OCI-M2 (cell line): ENCODE measurements around the gene HMGN1.
"Not testable (repeated sequence)": the region's sequence is repeated elsewhere in the genome, so short reads cannot be mapped to it uniquely, and the experiment has no call there.

ENCODE experiments used
- DNase-seq: peaks from one replicate; lab custom pipeline; 2025; ENCODE audit not compliant: unreplicated experiment; lab: John Stamatoyannopoulos, UW

Gene HMGN1

DNA sequence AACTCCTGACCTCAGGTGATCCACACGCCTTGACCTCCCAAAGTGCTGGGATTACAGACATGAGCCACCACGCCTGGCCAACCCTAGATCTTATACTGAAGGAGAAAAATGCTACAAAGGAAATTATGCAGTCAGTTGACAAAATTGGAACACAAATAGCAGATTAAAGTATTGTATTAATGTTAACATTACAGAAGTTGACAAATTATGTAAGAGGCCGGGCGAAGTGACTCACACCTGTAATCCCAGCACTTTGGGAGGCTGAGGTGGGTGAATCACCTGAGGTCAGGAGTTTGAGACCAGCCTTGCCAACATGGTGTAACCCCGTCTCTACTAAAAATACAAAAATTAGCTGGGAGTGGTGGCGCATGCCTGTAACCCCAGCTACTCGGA is 21.0 kb upstream of the HMGN1 start:
- DNase-seq: not testable (repeated sequence)

- no peak for DNase-seq
Measured at GRCh38 chr21:39367783-39368182, 18.9 kb upstream of the HMGN1 start.

GRCh38 chr21:39366563-39366962 is 17.7 kb upstream of the HMGN1 start:
- DNase-seq: no peak

- DNase-seq: no peak
Measured at GRCh38 chr21:39364949-39365348, 16.1 kb upstream of the HMGN1 start.

DNA sequence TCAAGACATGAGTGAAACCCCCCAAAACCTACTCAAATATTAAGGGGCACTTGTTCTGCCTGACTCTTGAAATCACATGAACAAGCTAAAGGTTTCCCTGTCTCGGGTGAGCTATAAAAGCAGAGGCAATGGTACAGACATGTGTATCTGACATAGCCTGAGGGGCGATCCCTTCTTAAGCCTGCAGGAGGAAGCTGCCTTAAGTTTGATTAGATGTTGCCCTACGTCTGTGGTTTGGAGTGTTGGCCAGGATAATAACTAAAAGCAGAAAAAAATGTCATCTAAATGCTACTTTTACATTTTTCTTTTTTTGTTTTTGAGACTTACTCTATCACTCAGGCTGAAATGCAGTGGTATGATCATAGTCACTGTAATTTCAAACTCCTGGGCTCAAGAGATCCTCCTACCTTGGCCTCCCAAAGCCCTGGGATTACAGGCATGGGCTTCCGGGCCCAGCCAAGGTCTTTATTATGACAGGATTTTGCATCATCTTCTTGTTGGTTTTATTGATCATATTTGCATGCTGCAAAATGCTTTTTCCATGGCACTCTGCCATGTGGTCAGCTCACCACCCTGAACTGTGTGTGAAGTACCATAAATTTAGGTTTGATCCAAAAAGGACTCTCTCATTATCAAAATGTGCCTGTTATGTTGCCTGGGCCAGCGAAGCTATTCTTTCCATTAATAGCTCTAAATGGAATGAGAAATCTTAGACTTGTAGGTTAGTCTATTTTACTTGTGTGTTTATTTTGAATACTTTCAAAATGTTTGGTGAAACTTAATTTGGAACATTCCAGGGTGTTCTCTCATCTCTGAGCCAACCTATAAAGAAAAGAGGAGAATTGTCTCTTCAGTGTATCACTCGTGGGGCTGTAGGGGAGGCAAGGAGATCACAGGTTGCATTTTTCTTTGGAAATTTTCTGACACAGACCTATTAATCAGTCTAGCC is 15.0 kb upstream of the HMGN1 start:
- DNase-seq: peak; percentile 98

DNA sequence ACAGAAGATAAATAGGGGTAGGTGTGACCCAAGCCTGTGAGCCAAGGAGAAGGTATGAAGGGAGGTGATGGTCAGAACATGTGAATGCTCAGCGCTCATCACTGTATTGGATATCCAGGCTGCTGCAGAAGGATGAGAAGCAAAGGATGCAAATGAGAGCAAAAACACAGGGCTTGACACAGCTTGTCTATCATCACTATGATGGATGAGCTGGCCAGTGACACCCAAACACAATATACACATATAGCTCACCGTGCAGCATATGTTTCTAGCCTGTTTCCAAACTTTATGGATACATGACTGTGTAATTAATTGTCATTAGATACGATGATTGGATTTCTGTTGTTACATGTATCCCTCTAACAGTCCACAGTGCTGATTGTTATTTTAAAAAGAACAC is 13.8 kb upstream of the HMGN1 start:
- DNase-seq: no peak

GRCh38 chr21:39359382-39359781 is 10.5 kb upstream of the HMGN1 start:
- no peak for DNase-seq

DNA sequence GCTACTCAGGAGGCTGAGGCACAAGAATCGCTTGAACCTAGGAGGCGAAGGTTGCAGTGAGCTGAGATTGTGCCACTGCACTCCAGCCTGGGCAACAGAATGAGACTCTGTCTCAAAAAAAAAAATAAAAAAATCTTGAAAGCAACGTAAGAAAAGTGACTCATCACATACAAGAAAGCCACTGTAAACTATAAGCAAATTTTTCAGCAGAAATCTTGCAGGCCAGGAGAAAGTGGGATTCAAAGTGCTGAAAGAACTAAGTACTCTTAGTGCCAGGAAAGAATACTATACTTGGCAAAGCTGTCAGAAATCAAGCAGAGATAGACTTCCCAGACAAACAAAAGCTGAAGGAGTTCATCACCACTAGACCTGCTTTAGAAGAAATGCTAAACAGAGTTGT is 4.4 kb upstream of the HMGN1 start:
- DNase-seq: no peak

DNA sequence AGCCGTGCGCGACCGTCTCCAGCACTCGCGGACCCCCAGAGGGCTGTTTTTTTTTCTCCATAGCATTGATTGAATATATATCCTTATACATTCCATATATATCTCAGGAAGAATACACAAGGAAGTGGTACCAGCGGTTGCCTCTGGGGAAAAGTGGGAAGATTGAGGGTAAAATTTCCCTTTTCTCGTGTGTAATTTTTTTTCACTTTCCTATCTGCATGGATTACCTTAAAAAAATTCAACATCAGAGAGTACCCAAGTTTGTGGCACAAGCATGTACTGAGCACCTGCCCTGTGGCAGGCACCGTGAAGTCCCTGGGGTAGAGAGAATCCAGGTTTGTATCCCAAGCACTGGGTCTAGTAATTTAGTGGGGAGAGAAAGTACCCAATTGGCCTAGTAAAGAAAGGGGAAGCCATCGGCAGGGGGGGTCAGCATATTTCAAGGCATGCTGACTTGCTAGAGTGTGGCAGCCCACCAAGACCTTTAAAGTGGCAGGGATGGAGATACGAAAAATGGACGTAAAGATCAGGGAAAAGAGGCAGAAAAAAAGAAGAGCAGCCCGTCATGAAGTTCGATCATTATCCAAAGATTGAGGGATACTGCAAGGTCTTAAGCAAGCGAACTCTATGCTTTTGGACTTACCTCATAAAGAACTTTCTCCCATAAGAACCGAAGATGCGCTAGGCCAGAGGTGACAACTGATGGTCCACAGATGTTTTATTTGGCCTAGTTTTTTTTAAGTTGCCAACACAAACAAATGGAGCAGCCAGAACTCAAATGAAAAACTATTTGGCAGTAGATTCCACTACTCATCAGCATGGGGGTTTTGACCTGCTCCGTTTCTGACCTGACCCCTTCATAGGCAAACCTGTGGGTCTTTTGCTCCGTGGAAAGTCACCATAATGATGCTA is 1.5 kb upstream of the HMGN1 start:
- peak; percentile 70 for DNase-seq

DNA sequence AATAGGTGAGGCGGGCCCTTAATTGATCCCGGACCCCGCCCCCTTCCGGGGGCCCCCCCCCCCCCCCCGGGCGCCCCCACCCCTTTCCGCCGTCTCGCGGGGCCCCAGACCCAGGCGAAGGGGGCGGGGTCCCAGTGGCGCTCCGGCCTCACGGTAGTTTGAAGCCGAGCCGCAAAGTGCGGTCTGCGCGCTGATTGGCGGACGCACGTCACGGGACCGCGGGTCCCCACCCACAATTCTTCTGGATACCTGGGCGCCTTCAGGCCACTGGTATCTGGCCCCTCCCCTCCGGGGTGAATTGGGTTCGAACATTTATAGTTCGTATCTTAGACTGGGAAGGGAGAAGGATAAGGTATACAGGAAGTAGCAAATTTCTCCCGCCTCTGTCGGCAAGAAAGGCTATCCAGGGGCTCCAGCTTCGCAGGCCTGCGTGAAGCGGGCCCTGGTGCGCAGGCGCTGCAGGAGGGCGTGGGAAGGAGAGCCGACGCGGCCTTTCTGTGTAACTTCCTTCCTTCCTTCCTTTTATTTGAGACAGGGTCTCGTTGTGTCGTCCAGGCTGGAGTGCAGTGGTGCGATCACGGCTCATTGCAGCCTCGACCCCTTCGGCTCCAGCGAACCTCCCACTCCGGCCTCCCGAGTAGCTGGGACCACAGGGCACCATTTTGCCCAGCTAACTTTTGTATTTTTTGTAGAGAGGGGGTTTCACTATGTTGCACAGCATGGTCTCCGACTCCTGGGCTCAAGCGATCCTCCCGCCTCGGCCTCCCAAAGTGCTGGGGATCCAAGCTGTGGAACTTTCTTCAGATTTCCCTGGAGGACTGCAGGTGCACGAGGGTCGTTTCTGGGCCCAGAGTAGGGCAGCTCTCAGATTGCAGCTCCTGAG is 564 bp upstream of the HMGN1 start:
- DNase-seq: peak; percentile 99

- DNase-seq: no peak
Measured at GRCh38 chr21:39348040-39348354, 891 bp downstream of the HMGN1 start.

GRCh38 chr21:39347537-39347936 is 1.4 kb downstream of the HMGN1 start:
- DNase-seq: no peak

DNA sequence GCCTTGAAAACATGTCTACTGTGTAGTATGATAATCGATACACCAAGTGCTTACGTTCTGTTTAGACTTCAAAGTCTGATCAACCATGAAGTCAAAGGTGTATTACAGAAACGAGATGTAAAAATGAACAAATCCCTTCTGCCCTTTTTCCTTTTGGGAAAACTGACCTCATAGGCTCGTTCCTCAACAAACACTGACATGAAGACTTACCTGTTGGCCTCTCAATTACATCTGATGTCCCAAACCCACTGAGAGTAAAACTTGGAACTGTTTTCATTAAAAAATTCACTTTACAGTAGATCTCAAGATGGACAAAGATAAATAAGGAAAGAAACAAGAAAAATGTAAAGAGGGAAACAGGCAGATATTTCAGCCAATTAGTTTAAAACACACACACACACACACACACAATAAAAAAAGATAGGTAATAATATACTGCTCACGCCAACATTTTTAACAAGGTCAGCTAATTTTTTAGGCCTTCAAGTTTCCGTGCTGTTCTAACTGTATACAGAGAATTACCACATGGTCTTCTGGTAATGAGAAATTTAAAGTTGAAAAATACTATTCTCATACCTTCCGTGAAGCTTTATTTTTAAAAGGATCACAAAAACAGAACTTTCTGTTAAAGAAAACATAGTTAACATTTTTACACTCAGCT is 2.1 kb downstream of the HMGN1 start:
- no peak for DNase-seq

DNA sequence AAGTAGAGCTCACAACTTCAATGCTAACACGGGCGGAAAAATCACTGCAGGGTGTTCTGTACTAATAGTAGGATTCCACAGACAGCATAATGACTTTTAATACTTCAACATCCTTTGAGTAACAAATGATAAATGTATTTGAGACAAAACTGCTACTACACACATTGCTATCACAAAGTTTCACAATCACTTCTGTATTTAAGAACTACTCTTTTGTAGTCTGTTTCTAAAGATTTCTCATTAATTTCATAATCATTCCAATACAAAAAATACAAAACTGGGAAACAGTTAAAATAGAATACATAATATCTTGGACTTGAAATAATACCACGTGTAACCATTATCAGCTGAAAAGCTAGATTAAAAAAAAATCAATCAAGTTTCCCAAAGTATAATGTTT is 2.7 kb downstream of the HMGN1 start:
- DNase-seq: no peak

DNA sequence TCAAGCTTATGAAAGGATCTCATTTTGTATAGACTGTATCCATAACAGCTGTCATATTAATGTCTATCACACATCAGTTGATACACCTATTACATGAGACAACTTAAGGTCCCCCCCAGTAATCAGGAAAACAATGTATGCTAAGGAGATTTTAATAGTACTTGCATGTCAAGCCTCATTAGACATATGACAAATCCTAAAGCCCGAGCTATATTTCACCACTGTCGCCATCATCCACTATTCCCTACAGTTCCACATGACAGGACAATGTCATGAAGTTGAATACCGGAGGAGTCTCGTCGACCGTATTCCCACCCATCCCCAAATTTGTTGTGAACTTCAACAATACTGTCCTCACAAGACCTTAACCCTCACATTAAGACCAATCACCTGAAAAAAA is 3.4 kb downstream of the HMGN1 start:
- DNase-seq: no peak

- DNase-seq: no peak
Measured at GRCh38 chr21:39344848-39345247, 4.0 kb downstream of the HMGN1 start.

DNA sequence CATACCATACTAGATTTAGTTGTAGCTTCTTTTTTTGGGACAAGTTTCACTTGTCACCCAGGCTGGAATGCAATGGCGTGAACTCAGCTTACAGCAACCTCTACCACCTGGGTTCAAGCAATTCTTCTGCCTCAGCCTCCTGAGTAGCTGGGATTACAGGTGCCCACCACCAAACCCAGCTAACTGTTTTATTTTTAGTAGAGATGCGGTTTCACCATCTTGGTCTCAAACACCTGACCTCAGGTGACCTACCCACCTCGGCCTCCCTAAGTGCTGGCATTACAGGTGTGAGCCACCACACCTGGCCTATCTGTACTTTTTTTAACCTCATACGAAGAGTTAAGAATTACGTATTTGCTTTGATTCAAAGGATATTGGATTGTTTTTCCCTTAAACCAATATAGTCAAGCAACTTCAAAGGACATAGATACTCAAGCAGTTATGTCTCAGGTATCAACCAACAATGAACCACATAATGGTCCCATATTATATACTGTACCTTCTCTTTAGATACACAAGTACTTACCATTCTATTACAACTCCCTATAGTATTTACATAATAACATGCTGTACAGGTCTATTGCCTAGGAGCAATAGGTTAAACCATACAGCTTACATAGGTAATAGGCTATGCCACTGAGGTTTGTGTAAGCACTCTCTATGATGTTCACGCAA is 7.5 kb downstream of the HMGN1 start:
- DNase-seq: no peak

DNA sequence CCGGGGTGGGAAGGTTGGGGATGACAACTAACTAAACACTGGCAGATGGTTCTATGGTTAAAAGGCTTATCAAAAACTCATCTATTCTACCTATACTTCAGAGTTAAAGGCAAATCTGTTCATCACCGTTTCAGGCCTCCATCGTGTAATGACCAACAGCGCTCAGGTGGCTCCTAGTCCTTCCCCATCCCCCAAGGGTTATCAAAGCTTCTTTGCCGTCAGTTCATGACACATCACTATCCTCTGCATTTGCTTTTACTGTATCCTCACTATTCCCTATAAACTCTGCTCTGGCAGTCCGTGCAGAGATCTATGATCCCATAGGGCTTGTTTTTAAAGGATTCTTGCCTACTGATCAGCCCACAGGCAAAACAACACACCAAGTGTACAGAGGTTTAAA is 8.2 kb downstream of the HMGN1 start:
- no peak for DNase-seq

DNA sequence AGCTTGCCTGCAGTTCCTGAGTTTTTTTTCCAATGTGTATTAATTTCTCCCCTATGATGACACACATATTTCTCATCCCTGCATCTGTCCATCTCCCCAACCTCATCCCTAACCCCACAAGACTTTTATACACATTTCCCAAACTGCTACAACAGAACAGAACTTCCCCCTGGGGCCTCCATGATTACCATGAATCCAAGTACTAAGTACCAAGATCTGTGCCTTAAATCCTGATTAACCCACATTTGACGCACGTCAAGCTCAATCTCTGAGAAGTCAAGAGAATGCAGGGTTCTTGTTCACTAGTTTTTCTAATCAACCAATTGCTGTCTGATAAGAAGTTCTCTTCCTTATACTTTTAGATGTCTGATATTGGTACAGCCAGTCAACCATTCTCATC is 9.7 kb downstream of the HMGN1 start:
- DNase-seq: no peak

DNA sequence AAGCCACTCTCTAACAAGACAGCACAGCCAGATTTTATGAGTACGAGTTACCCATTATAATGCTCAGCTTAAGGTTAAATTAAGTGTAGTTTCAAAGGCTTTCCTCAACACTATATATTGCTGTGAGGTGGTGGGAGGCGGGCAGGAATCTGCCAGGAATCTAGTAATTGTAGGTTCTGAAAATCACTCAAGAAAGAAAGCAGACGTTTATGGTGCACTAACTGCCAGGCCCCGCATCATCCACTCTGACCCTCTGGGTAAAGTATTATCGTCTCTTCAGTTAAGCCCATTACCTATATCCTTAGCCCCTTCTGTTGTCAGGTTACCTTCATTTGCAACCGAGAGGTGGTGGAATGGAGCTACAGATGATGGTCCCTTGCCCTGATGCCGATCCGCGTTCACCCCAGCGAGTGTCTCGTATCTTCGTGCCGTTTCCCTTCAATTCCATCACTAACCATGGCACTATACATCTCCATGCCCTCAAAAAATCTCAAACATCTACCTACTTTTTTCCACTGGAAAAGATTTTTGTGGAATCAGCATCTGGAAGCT is 12.4 kb downstream of the HMGN1 start:
- no peak for DNase-seq
